Mesothelial cell of epicardium (in vitro differentiated cells): ENCODE results near the gene H6PD. TPM values are rescaled to one million over a fixed set of nuclear protein-coding genes. Genes with fewer than 3 reads are reported as not detected.
"Not testable (repeated sequence)": the region's sequence is repeated elsewhere in the genome, so short reads cannot be mapped to it uniquely, and the experiment has no call there.

Experiments
- DNase-seq, 2 experiments: peaks; one replicate each; pipeline ENCODE4 v3.0.0; 2021; ENCODE audit warnings: low spot score in 2 of 2; ENCODE audit not compliant: unreplicated experiment in 2 of 2
- H3K27ac Mint-ChIP-seq: 2 replicates; pipeline ENCODE4 v1.8.0; 2021; ENCODE audit warnings: mixed read lengths
- H3K27me3 Mint-ChIP-seq: 2 replicates; pipeline ENCODE4 v1.8.0; 2021; ENCODE audit warnings: low read depth, mixed read lengths
- H3K36me3 Mint-ChIP-seq: 2 replicates; pipeline ENCODE4 v1.8.0; 2021; ENCODE audit warnings: mixed read lengths
- H3K4me1 Mint-ChIP-seq: 2 replicates; pipeline ENCODE4 v1.8.0; 2021; ENCODE audit warnings: mixed read lengths
- H3K4me3 Mint-ChIP-seq: 2 replicates; pipeline ENCODE4 v1.8.0; 2021; ENCODE audit warnings: mild to moderate bottlenecking, moderate library complexity, mixed read lengths
- H3K9me3 Mint-ChIP-seq: 2 replicates; pipeline ENCODE4 v1.8.0; 2021; ENCODE audit warnings: mixed read lengths
- CTCF ChIP-seq: fragments of 200-600 bp; sonication (generic); IDR thresholded peaks from one replicate; pipeline ENCODE4 v1.5.0; 2021; ENCODE audit warnings: antibody characterized with exemption; ENCODE audit not compliant: unreplicated experiment
- total RNA-seq: library from RNA; stranded (reverse); gene quantifications from 3 replicates; pipeline ENCODE4 v1.2.1, GENCODE V29; 2021

H6PD gene
- total RNA-seq, 1 donor from 2014 or later: 73.1 TPM

GRCh38 chr1:9297831-9298230, 63.3 kb downstream of the H6PD start:
- Mint-ChIP-seq H3K4me3 (no peak overlapping the region), H3K4me1 (peaks cover 14% of the 10 kb centered on the region), H3K9me3 (no peaks in the 10 kb centered on the region), H3K36me3 (peaks cover 4% of the 10 kb centered on the region), H3K27me3 (no peaks in the 10 kb centered on the region), H3K27ac (no peak overlapping the region)
- TF ChIP-seq CTCF: no peak
- DNase-seq: no peak

GRCh38 chr1:9298282-9298681, 63.7 kb downstream of the H6PD start:
- Mint-ChIP-seq H3K4me1 (peaks cover 19% of the 10 kb centered on the region), H3K4me3 (no peak overlapping the region), H3K36me3 (peaks cover 4% of the 10 kb centered on the region), H3K27me3 (no peaks in the 10 kb centered on the region), H3K9me3 (no peaks in the 10 kb centered on the region), H3K27ac (no peak overlapping the region)
- no peak for DNase-seq
- TF ChIP-seq CTCF: no peak

- H3K9me3 Mint-ChIP-seq, DNase-seq, H3K27me3 Mint-ChIP-seq, H3K4me3 Mint-ChIP-seq, H3K36me3 Mint-ChIP-seq: not testable (repeated sequence)
- Mint-ChIP-seq H3K4me1 (peaks cover 23% of the 10 kb centered on the region), H3K27ac (peak overlapping the region; percentile 83)
These were observed 65.3 kb downstream of the H6PD start for GRCh38 chr1:9299571-9300541.

GRCh38 chr1:9300573-9300972, 66.0 kb downstream of the H6PD start:
- Mint-ChIP-seq H3K4me3 (no peak overlapping the region), H3K36me3 (peaks cover 4% of the 10 kb centered on the region), H3K27me3 (no peaks in the 10 kb centered on the region), H3K9me3 (no peaks in the 10 kb centered on the region), H3K4me1 (peaks cover 23% of the 10 kb centered on the region), H3K27ac (peak overlapping the region; percentile 83)
- no peak for TF ChIP-seq CTCF
- no peak for DNase-seq

GRCh38 chr1:9302745-9303524, 68.4 kb downstream of the H6PD start:
- H3K36me3 Mint-ChIP-seq: peaks cover 4% of the 10 kb centered on the region
- TF ChIP-seq CTCF: no peak
- peak overlapping the region; percentile 88 for H3K27ac Mint-ChIP-seq
- DNase-seq: no peak
- H3K9me3 Mint-ChIP-seq: no peaks in the 10 kb centered on the region
- no peak overlapping the region for H3K4me3 Mint-ChIP-seq
- peaks cover 22% of the 10 kb centered on the region for H3K4me1 Mint-ChIP-seq
- H3K27me3 Mint-ChIP-seq: no peaks in the 10 kb centered on the region

- no peaks in the 10 kb centered on the region for H3K9me3 Mint-ChIP-seq
- TF ChIP-seq CTCF: no peak
- H3K27ac Mint-ChIP-seq: no peak overlapping the region
- H3K36me3 Mint-ChIP-seq: peaks cover 4% of the 10 kb centered on the region
- DNase-seq: no peak
- no peak overlapping the region for H3K4me3 Mint-ChIP-seq
- peaks cover 22% of the 10 kb centered on the region for H3K4me1 Mint-ChIP-seq
- no peaks in the 10 kb centered on the region for H3K27me3 Mint-ChIP-seq
These were observed 69.3 kb downstream of the H6PD start for GRCh38 chr1:9303916-9304315.
